Measurements from ENCODE around the gene HOXA9. TPM values are rescaled to one million over a fixed set of nuclear protein-coding genes. Genes with fewer than 3 reads are reported as not detected.

The HOXA9 gene
- total RNA-seq, 1 donor from 2014 or later: not detected

- TF ChIP-seq, protein P1, sequence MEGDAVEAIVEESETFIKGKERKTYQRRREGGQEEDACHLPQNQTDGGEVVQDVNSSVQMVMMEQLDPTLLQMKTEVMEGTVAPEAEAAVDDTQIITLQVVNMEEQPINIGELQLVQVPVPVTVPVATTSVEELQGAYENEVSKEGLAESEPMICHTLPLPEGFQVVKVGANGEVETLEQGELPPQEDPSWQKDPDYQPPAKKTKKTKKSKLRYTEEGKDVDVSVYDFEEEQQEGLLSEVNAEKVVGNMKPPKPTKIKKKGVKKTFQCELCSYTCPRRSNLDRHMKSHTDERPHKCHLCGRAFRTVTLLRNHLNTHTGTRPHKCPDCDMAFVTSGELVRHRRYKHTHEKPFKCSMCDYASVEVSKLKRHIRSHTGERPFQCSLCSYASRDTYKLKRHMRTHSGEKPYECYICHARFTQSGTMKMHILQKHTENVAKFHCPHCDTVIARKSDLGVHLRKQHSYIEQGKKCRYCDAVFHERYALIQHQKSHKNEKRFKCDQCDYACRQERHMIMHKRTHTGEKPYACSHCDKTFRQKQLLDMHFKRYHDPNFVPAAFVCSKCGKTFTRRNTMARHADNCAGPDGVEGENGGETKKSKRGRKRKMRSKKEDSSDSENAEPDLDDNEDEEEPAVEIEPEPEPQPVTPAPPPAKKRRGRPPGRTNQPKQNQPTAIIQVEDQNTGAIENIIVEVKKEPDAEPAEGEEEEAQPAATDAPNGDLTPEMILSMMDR (IDR thresholded peaks at IDR 0.05): no peak
- TF ChIP-seq EZH2phosphoT487 (IDR thresholded peaks at IDR 0.05) (peak; percentile 99), EZH2 (IDR thresholded peaks at IDR 0.05) (peak; percentile 100)
- Mint-ChIP-seq H3K27me3 (ENCODE audit: insufficient read depth, low read depth) (peaks cover 91% of the 10 kb centered on the region), H3K36me3 (no peaks in the 10 kb centered on the region), H3K9me3 (no peaks in the 10 kb centered on the region), H3K4me1 (no peaks in the 10 kb centered on the region), H3K4me3 (no peak overlapping the region), H3K27ac (no peak overlapping the region)
- no peaks in the 10 kb centered on the region for H3K4me1 ChIP-seq
- peaks cover 93% of the 10 kb centered on the region for H4K20me1 ChIP-seq (ENCODE audit: low read depth)
- peak; percentile 50 for DNase-seq (ENCODE audit: low spot score)
- H3K27ac ChIP-seq: no peak overlapping the region
- H2AFZ ChIP-seq (replicated peaks): no peak overlapping the region
- H3K4me3 ChIP-seq: no peak overlapping the region
- no peaks in the 10 kb centered on the region for H3K79me2 ChIP-seq (ENCODE audit: low read depth)
- no peaks in the 10 kb centered on the region for H3K36me3 ChIP-seq
- no peak overlapping the region for H3K4me2 ChIP-seq
- H3K9ac ChIP-seq: no peak overlapping the region
- H3K27me3 ChIP-seq: peaks cover 100% of the 10 kb centered on the region
- H3K9me3 ChIP-seq (ENCODE audit: low read depth): no peaks in the 10 kb centered on the region
- H3F3A ChIP-seq (ENCODE audit: low read depth): peaks cover 13% of the 10 kb centered on the region
These were observed 49.9 kb downstream of the HOXA9 start for GRCh38 chr7:27115221-27116026.

DNA sequence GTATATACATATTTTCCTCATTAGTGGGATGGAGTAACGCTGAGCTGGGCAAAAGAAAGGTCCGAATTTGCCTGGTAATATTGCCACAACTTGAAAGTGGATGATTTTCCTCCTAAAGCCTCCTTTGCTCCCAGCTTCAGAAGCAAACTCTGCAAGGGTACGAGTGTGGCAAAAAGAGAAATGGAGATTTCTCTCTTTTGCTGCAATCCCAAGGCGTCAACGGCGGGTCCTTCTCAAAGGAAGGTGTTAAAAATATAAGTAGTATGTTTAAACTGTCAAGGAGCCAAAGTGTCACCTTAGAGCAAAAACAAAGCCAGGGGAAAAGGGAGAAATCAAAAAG lies 50.5 kb downstream of the HOXA9 start:
- no peak for DNase-seq (ENCODE audit: low spot score)
- H3K27me3 ChIP-seq: peaks cover 100% of the 10 kb centered on the region
- Mint-ChIP-seq H3K4me1 (no peaks in the 10 kb centered on the region), H3K27me3 (ENCODE audit: insufficient read depth, low read depth) (peaks cover 90% of the 10 kb centered on the region), H3K4me3 (no peak overlapping the region), H3K36me3 (no peaks in the 10 kb centered on the region), H3K9me3 (no peaks in the 10 kb centered on the region), H3K27ac (no peak overlapping the region)
- H3K4me2 ChIP-seq: no peak overlapping the region
- no peaks in the 10 kb centered on the region for H3K36me3 ChIP-seq
- no peak overlapping the region for H3K27ac ChIP-seq
- H4K20me1 ChIP-seq (ENCODE audit: low read depth): peaks cover 94% of the 10 kb centered on the region
- TF ChIP-seq, protein P1 (IDR thresholded peaks at IDR 0.05): no peak
- peak; percentile 78 for TF ChIP-seq EZH2 (IDR thresholded peaks at IDR 0.05)
- no peak overlapping the region for H3K9ac ChIP-seq
- no peak overlapping the region for H3K4me3 ChIP-seq
- H3F3A ChIP-seq (ENCODE audit: low read depth): peaks cover 13% of the 10 kb centered on the region
- H2AFZ ChIP-seq (replicated peaks): no peak overlapping the region
- H3K79me2 ChIP-seq (ENCODE audit: low read depth): no peaks in the 10 kb centered on the region
- no peaks in the 10 kb centered on the region for H3K9me3 ChIP-seq (ENCODE audit: low read depth)
- H3K4me1 ChIP-seq: no peaks in the 10 kb centered on the region

- TF ChIP-seq, protein P1 (IDR thresholded peaks at IDR 0.05): no peak
- TF ChIP-seq EZH2 (IDR thresholded peaks at IDR 0.05): no peak
- TF ChIP-seq EZH2phosphoT487 (IDR thresholded peaks at IDR 0.05): no peak
- H3K4me1 ChIP-seq: no peaks in the 10 kb centered on the region
- Mint-ChIP-seq H3K4me3 (no peak overlapping the region), H3K4me1 (no peaks in the 10 kb centered on the region), H3K27me3 (ENCODE audit: insufficient read depth, low read depth) (peaks cover 90% of the 10 kb centered on the region), H3K9me3 (peaks cover 3% of the 10 kb centered on the region), H3K27ac (no peak overlapping the region), H3K36me3 (no peaks in the 10 kb centered on the region)
- no peaks in the 10 kb centered on the region for H3K79me2 ChIP-seq (ENCODE audit: low read depth)
- H3K36me3 ChIP-seq: no peaks in the 10 kb centered on the region
- no peak overlapping the region for H3K4me2 ChIP-seq
- peaks cover 100% of the 10 kb centered on the region for H3K27me3 ChIP-seq
- peaks cover 94% of the 10 kb centered on the region for H4K20me1 ChIP-seq (ENCODE audit: low read depth)
- peaks cover 13% of the 10 kb centered on the region for H3F3A ChIP-seq (ENCODE audit: low read depth)
- no peak overlapping the region for H3K4me3 ChIP-seq
- H3K27ac ChIP-seq: no peak overlapping the region
- H3K9ac ChIP-seq: no peak overlapping the region
- no peak overlapping the region for H2AFZ ChIP-seq (replicated peaks)
- no peaks in the 10 kb centered on the region for H3K9me3 ChIP-seq (ENCODE audit: low read depth)
- DNase-seq (ENCODE audit: low spot score): no peak
These were observed 51.2 kb downstream of the HOXA9 start for GRCh38 chr7:27113991-27114769.
